Loucy (cell line): ENCODE results near the gene WNT2B.

Experiments
- EZH2phosphoT487 ChIP-seq: fragments of 200-600 bp; IDR thresholded peaks from 2 replicates; pipeline ENCODE4 v1.6.1; 2018; ENCODE audit warnings: antibody characterized with exemption, mild to moderate bottlenecking, moderate library complexity, borderline replicate concordance
- TF ChIP-seq, protein P1 (sequence below): fragments of 200-600 bp; sonication (generic); conservative IDR thresholded peaks from 2 replicates; pipeline ENCODE4 v1.5.1; 2014; ENCODE audit warnings: mild to moderate bottlenecking, antibody characterized with exemption, low read length

DNA sequence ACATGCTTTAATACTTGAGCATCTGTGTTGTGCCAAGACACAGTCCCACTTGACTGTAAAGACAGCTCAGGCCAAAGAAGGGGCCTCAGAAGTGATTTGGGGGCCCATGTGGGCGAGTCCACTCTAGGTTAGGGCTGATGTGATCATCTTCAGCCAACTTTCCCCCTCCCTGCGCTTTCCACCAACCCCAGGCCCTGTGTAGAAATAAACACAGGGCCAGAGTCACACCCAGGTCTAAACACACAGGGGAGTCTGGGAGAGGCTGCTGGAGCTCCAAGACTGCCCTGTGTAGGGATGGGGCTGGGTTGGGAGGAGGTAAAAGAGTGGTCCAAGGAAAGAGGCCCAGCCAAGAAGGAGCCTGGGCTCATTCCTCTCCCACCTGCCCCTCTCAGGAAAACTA, 2.5 kb upstream of the WNT2B start:
- TF ChIP-seq, protein P1, sequence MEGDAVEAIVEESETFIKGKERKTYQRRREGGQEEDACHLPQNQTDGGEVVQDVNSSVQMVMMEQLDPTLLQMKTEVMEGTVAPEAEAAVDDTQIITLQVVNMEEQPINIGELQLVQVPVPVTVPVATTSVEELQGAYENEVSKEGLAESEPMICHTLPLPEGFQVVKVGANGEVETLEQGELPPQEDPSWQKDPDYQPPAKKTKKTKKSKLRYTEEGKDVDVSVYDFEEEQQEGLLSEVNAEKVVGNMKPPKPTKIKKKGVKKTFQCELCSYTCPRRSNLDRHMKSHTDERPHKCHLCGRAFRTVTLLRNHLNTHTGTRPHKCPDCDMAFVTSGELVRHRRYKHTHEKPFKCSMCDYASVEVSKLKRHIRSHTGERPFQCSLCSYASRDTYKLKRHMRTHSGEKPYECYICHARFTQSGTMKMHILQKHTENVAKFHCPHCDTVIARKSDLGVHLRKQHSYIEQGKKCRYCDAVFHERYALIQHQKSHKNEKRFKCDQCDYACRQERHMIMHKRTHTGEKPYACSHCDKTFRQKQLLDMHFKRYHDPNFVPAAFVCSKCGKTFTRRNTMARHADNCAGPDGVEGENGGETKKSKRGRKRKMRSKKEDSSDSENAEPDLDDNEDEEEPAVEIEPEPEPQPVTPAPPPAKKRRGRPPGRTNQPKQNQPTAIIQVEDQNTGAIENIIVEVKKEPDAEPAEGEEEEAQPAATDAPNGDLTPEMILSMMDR: no peak
- TF ChIP-seq EZH2phosphoT487: no peak
